NCI-H460 (cell line): ENCODE measurements around the gene KATNAL2. TPM values are rescaled to one million over a fixed set of nuclear protein-coding genes. Genes with fewer than 3 reads are reported as not detected.

Experiments
- DNase-seq: peaks from one replicate; pipeline ENCODE4 v3.0.0-alpha.2; 2016; ENCODE audit warnings: low read depth; ENCODE audit errors: extremely low read depth
- polyA plus RNA-seq: library from polyadenylated mRNA; depleted of rRNA; stranded (reverse); fragments of >200 nt; gene quantifications from 2 replicates; pipeline ENCODE4 v1.2.3, GENCODE V29; 2014; cell fraction: nucleus; rRNA removed
- total RNA-seq: library from RNA; depleted of rRNA; stranded (reverse); fragments of >200 nt; shearing (Covaris generic); gene quantifications from 2 replicates; pipeline ENCODE4 v1.2.3, GENCODE V29; 2014; rRNA removed

The KATNAL2 gene, protein sequence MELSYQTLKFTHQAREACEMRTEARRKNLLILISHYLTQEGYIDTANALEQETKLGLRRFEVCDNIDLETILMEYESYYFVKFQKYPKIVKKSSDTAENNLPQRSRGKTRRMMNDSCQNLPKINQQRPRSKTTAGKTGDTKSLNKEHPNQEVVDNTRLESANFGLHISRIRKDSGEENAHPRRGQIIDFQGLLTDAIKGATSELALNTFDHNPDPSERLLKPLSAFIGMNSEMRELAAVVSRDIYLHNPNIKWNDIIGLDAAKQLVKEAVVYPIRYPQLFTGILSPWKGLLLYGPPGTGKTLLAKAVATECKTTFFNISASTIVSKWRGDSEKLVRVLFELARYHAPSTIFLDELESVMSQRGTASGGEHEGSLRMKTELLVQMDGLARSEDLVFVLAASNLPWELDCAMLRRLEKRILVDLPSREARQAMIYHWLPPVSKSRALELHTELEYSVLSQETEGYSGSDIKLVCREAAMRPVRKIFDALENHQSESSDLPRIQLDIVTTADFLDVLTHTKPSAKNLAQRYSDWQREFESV
- 0.87 and 1.0 TPM in 2 replicates for total RNA-seq
- polyA plus RNA-seq: 0.36 and 0.43 TPM in 2 replicates

DNA sequence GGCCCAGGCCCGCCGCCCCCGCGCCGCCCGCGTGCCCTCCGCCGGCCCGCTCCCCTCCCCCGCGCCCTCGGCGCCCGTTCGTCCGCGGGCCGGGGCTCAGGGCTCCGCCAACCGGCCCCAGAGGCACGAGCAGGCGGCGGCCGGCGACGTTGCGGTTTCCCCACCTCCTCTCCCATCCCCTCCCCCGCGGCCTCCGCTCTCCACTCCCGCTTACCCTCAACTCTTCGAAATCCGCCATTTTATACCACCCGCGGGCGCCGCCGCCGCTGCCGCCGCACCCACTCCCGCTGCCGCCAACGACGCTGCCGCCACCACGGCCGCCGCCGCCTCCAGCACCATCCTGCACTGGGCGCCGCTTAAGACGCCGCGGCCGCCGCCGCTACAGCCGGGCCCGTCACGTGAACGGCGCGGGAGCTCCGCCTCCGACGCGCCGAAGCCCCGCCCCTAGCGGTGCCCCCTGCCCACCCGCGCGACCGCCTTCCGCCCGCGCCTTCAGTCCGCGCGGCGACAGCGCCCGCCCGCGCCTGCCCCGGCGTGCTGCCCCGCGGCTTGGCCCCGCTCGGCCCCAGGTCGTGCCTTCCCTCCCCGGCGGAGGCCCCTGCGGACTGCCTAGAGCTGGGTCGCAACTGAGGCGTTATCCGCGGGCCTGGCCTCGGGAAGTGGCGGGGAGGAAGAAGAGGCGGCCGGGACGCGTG is at the start of gene KATNAL2, which contains the start of gene PIAS2:
Gene KATNAL2 (plus strand): TSS at position 495 of the 695 bp plus-strand sequence. CDS start 29,271 bp downstream, outside the sequence.
Gene PIAS2 (minus strand): TSS at position 400 of the 695 bp plus-strand sequence. CDS start 162 bp downstream, at position 238.
- DNase-seq: peak; percentile 41

GRCh38 chr18:46868169-46868921 is 49.1 kb upstream of the KATNAL2 start:
- DNase-seq: no peak

- no peak for DNase-seq
Measured at GRCh38 chr18:46877329-46877987, 39.9 kb upstream of the KATNAL2 start.

DNA sequence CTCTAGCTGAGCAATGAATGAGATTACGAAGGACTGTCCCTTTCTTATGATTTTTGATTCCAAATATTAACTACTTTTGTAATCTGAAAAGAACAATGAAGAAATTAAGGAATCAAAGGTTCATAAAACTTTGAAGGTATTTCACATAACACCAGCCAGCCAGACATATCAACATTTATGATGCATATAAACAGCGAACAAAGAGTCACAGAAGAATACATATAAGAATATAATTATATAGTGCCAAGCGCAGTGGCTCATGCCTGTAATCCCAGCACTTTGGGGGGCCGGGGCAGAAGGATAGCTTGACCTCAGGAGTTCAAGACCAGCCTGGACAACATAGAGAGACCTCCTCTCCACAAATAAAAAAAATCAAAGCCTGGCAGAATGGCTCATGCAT is 34.2 kb upstream of the KATNAL2 start:
- no peak for DNase-seq

DNA sequence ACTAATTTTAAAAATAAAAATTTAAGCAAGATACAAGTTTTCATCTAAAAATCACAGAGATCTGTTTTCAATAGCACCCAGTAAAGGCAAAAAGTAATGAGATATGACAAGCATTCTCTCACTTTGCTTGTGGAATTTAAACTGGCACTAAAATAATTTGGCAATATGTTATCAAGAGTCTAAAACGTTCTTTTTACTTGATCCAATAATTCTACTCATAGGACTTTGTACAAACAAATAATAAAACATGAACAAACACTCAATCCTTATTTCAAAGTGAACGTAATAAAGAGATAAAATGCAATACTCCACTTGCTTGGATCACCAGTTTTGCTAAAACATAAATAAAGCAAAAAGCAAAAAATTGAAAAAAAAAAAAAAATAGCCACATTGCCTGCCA is 30.5 kb upstream of the KATNAL2 start:
- DNase-seq: no peak

DNA sequence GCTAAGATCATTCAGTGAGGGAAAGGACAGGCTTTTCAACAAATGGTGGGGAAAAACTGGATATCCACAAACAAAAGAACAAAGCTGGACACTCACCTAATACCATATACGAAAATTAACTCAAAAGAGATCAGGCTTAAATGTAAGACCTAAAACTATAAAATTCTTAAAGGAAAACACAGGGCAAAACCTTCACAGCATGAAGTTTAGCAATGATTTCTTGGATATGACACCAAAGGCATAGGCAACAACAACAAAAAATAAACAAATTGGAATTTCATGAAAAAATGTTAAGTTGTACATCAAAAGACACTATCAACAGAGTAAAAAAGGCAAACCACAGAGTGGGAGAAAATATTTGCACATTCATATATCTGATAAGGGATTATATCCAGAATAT is 28.4 kb upstream of the KATNAL2 start:
- no peak for DNase-seq

GRCh38 chr18:46891742-46892214 is 25.6 kb upstream of the KATNAL2 start:
- DNase-seq: no peak

DNA sequence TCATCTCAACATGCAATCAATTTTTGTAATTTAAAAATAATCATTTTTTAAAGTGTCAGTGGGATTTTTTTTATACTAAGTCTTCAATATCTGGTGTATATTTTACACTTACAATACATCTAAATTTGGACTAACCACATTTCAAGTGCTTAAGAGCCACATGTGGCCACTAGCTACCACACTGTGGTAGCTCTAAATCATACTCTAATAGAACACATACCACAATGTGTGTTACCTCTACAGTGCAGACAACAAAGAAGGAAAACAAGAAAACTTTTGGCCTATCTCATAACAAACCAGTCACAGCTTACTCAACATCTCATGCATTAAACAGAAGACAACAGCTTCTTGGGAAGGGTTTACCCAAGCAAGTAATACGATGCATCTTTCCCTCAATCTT is 24.6 kb upstream of the KATNAL2 start:
- DNase-seq: no peak

GRCh38 chr18:46893360-46893759 is 24.0 kb upstream of the KATNAL2 start:
- no peak for DNase-seq

- no peak for DNase-seq
Measured at GRCh38 chr18:46894124-46894523, 23.3 kb upstream of the KATNAL2 start.

DNA sequence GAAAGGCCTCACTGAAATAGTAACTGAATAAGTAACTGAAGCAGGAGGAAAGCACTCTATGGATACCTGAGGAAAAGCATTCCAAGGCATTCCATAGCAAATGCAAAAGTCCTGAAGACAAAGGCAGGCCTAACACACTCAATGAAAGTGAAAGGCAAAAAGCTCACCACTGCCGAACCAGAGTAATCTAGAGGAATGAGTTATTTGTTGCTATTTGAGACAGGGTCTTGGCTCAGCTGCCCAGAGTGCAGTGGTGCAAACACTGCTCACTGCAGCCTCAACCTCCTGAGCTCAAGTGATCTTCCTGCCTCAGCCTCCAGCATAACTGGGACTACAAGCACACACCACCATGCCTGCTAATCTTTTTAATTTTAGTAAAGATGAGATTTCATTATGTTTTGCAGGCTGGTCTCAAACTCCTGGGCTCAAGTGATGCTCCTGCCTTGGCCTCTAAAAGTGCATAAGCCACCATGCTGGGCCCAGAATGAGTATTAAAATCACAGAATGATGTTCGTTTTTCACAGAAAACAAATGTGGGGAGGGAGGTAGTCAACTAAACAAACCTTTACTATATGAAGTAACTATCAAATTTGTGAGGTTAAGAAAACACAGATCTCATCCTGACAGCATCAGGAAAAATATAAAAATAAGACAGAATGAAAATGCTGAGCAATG is 18.0 kb upstream of the KATNAL2 start:
- no peak for DNase-seq

DNA sequence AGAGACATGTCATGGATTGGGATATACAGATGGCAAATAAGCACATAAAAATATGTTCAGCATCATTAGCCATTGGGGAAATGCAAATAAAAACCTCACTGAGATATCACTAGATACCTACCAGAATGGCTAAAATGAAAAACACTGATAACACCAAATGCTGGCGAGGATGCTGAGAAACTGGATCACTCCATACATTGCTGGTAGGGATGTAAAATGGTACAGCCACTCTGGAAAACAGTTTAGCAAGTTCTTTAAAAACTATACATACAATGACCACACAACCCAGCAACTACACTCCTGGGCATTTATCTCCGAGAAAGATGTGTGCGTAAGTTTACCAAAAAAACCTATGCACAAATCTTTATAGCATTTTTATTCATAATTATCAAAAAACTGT is 14.0 kb upstream of the KATNAL2 start:
- DNase-seq: no peak

GRCh38 chr18:46909497-46909896 is 7.9 kb upstream of the KATNAL2 start:
- DNase-seq: no peak

DNA sequence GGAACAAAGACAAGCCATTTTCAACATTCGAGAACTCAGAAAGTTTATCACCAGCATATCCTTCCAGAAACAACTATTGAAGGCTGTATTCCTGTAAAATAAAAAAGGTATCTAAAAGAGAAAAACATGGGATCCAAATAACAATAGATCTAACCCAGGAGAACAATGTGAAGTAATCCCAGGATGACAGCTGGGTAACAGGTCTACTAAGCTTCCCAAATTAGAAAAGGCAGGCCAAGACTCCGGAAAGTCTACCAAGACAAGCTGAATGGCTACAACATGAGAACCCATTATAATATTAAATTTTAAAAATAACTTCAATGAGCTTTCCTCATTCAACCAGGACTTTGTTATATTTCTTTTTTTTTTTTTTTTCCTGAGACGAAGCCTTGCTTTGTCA is 6.5 kb upstream of the KATNAL2 start:
- DNase-seq: no peak

GRCh38 chr18:46915800-46916550 is 1.4 kb upstream of the KATNAL2 start:
- DNase-seq: no peak

GRCh38 chr18:46916551-46917107 is 773 bp upstream of the KATNAL2 start:
- DNase-seq: no peak

DNA sequence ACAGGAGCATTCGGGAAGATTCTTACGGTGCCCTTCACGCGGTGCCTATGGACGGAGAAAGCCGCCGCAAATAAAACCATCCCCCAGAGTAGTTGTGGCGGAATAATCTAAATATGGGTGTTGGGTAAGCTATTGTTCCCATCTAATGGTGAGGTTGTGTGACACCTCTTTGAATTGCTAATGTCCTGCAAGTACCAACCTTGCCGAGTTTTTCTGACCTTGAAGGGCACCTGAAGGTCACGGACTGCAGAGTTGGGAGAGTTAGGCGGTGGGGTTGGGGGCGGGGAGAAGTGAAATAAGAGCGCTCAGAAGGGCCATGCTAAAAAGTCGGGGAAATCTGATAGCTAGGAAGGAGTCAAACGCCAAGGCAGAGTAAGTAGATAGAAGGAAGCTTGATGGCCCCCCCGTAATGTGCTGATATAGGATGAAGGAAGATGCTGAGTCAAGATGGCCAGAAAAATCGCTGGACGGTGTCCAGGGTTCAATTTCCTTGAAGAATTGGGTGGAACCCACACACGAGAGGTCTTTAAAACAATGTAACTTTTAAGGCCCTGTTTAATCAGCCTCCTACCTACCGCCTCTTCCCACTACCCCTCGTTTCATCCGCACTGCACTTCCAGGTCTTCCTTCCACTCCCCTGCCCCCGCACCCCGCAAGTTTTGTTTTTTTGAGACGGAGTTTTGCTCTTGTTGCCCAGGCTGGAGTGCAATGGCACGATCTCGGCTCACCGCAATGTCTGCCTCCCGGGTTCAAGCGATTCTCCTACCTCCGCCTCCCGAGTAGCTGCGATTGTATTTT is 600 bp downstream of the KATNAL2 start:
- DNase-seq: no peak

DNA sequence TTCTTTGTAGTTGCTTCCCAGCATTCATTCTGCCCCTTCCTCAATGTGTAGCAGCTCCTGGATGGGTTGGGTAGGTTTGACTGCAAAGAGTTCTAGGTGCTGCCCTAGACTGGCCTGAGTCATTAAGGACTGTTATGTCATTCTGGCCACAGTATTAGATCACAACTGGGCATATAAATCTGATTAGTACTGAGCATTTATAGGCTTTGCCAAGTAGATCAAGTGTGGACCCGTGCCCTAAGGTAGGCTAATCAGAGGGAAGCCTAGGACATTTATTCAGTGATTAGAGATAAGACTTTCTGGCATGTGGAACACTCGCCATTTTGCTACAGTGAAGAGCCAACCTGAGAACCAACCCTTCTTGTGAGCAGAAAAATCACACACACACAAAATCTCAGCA is 2.7 kb downstream of the KATNAL2 start:
- no peak for DNase-seq
